Activated naive CD8-positive, alpha-beta T cell treated with anti-CD3 and anti-CD28 coated beads for 36 hours (primary cell): ENCODE data around the gene DUSP12. TPM values are rescaled to one million over a fixed set of nuclear protein-coding genes. Genes with fewer than 3 reads are reported as not detected.
"Not testable (repeated sequence)": the region's sequence is repeated elsewhere in the genome, so short reads cannot be mapped to it uniquely, and the experiment has no call there.

Experiments used
- DNase-seq: peaks from one replicate; pipeline ENCODE4 v3.0.0; 2021
- H3K27ac Mint-ChIP-seq: one replicate; pipeline ENCODE4 v1.8.0; 2022; ENCODE audit warnings: mild to moderate bottlenecking, moderate library complexity, mixed read lengths
- H3K27me3 Mint-ChIP-seq: one replicate; pipeline ENCODE4 v1.8.0; 2022; ENCODE audit warnings: mild to moderate bottlenecking, mixed read lengths
- H3K36me3 Mint-ChIP-seq: one replicate; pipeline ENCODE4 v1.8.0; 2021; ENCODE audit warnings: mild to moderate bottlenecking, mixed read lengths
- H3K4me1 Mint-ChIP-seq: one replicate; pipeline ENCODE4 v1.8.0; 2021; ENCODE audit warnings: mixed read lengths
- H3K4me3 Mint-ChIP-seq: one replicate; pipeline ENCODE4 v1.8.0; 2022; ENCODE audit warnings: mild to moderate bottlenecking, moderate library complexity, mixed read lengths
- H3K9me3 Mint-ChIP-seq: one replicate; pipeline ENCODE4 v1.8.0; 2022; ENCODE audit warnings: mixed read lengths
- total RNA-seq, 2 experiments: library from RNA; stranded (reverse); gene quantifications; one replicate each; pipeline ENCODE4 v1.2.3, GENCODE V29; 2021

Gene DUSP12
- total RNA-seq, 2 experiments from 2014 or later: 39.9 to 40.3 TPM

GRCh38 chr1:161722406-161722805 lies 27.2 kb upstream of the DUSP12 start:
- Mint-ChIP-seq H3K4me3 (no peak overlapping the region), H3K4me1 (peaks cover 32% of the 10 kb centered on the region), H3K36me3 (no peaks in the 10 kb centered on the region), H3K27ac (no peak overlapping the region), H3K27me3 (peaks cover 30% of the 10 kb centered on the region), H3K9me3 (no peaks in the 10 kb centered on the region)
- DNase-seq: no peak

GRCh38 chr1:161723459-161724141 lies 26.0 kb upstream of the DUSP12 start:
- Mint-ChIP-seq H3K27ac (no peak overlapping the region), H3K36me3 (no peaks in the 10 kb centered on the region), H3K4me1 (peaks cover 42% of the 10 kb centered on the region), H3K4me3 (no peak overlapping the region), H3K9me3 (no peaks in the 10 kb centered on the region), H3K27me3 (peaks cover 27% of the 10 kb centered on the region)
- DNase-seq: no peak

- Mint-ChIP-seq H3K4me3 (peak overlapping the region; percentile 93), H3K27me3 (peaks cover 27% of the 10 kb centered on the region), H3K27ac (peak overlapping the region; percentile 82), H3K4me1 (peaks cover 52% of the 10 kb centered on the region)
- DNase-seq, H3K36me3 Mint-ChIP-seq, H3K9me3 Mint-ChIP-seq: not testable (repeated sequence)
These were observed 24.2 kb upstream of the DUSP12 start for GRCh38 chr1:161725258-161725907.

DNA sequence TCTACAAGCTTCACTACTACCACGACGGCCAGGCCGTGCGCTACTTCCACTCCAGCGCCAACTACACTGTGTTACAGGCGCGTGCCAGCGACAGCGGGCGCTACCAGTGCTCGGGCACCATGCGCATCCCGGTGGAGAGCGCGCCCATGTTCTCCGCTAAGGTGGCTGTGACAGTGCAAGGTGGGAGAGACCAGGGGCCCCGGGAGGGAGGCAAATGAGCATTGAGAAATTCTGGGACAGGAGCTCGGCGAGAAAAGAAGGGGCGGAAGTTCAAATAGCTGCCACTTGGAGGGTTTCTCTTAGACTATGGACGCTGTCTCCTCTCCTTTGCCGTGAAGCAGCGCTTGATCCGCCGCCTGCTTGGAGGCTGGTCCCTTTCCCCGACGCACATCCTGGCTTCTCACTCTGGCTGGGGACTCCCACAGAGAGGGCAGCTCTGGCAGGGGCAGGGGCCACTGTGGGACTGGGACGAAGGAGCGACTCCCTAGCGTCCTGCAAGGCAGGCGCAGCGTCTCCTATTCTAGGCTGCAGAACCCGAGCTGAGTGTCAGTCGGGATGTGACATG lies 23.6 kb upstream of the DUSP12 start:
- Mint-ChIP-seq H3K27ac (peak overlapping the region; percentile 82), H3K27me3 (peaks cover 27% of the 10 kb centered on the region)

GRCh38 chr1:161726473-161727255 lies 22.9 kb upstream of the DUSP12 start:
- Mint-ChIP-seq H3K4me3 (peak overlapping the region; percentile 93), H3K4me1 (peaks cover 62% of the 10 kb centered on the region), H3K36me3 (no peaks in the 10 kb centered on the region), H3K9me3 (no peaks in the 10 kb centered on the region), H3K27ac (peak overlapping the region; percentile 82), H3K27me3 (peaks cover 26% of the 10 kb centered on the region)
- DNase-seq: peak; percentile 65

More for the DNA sequence above, 23.6 kb upstream of the DUSP12 start:
- no peaks in the 10 kb centered on the region for H3K36me3 Mint-ChIP-seq
- no peaks in the 10 kb centered on the region for H3K9me3 Mint-ChIP-seq
- DNase-seq: peak; percentile 40
- H3K4me1 Mint-ChIP-seq: peaks cover 58% of the 10 kb centered on the region
- peak overlapping the region; percentile 93 for H3K4me3 Mint-ChIP-seq

- Mint-ChIP-seq H3K27ac (peak overlapping the region; percentile 86), H3K4me3 (peak overlapping the region; percentile 93), H3K9me3 (no peaks in the 10 kb centered on the region), H3K27me3 (peaks cover 22% of the 10 kb centered on the region), H3K4me1 (peaks cover 57% of the 10 kb centered on the region), H3K36me3 (no peaks in the 10 kb centered on the region)
- DNase-seq: peak; percentile 52
These were observed 22.2 kb upstream of the DUSP12 start for GRCh38 chr1:161727256-161727924.

DNA sequence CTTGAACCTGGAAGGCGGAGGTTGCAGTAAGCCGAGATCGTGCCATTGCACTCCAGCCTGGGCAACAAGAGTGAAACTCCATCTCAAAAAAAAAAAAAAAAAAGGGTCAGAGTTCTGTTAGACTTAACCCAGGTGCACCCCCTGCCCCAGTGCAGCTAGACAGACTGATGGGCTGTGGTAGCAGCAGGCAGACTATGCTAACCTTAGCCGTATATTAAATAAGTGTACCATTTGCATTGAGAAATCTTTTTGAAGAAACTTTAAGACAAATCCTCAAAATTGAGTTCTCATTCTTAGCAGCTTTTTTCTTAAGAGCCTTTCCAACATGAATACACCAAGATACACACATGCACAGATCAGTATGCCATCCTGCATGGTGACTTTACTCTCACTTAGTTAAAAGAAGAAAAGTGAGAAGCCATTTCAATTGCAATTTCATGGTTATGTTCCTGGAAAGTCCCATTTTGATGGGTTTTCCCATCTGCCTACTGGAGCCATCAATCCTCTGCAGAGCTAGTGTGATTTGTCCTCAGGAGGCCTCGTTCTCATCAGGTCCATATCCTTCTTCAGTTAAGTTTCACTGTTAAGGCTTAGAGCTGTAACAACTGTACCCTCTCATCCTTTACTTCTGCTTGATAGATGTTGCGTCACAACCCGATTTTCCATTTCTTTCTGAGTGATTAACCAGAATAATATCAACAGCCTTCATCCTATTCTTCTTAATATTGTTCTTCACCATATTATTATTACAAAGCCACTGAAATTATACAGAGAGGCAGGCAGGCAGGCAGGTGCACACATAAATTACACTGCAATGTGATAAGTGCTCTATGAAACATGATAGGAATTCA lies 21.0 kb upstream of the DUSP12 start:
- DNase-seq: no peak
- H3K4me1 Mint-ChIP-seq: peaks cover 56% of the 10 kb centered on the region
- peak overlapping the region; percentile 3 for H3K27ac Mint-ChIP-seq
- peaks cover 15% of the 10 kb centered on the region for H3K27me3 Mint-ChIP-seq
- H3K36me3 Mint-ChIP-seq: no peaks in the 10 kb centered on the region
- H3K9me3 Mint-ChIP-seq: no peaks in the 10 kb centered on the region
- no peak overlapping the region for H3K4me3 Mint-ChIP-seq

DNA sequence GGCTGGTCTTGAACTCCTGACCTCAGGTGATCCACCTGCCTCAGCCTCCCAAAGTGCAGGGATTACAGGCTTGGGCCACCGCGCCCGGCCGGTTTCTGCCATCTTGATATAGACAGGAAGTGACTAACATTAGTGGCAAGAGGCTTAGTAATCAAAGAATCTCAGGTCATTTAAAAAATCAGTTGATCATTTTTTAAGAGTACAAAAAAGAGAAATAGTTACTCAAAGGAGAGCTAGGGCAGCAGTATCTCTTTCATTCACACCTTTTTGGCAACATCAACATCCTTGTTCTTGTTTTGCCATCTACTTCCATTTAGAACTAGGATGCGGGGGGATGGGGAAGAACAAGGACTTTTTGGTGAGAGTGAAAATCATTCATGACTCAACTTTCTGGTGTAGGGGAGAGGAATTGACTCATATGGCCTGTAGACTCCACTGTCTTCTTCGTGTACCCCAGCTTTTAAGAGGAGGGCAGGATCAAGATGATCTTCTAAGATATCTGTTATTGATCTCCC lies 19.5 kb upstream of the DUSP12 start:
- Mint-ChIP-seq H3K27ac (peak overlapping the region; percentile 89), H3K4me1 (peaks cover 51% of the 10 kb centered on the region), H3K27me3 (peaks cover 9% of the 10 kb centered on the region), H3K9me3 (no peaks in the 10 kb centered on the region), H3K4me3 (peak overlapping the region; percentile 24), H3K36me3 (no peaks in the 10 kb centered on the region)
- DNase-seq: peak; percentile 33

DNA sequence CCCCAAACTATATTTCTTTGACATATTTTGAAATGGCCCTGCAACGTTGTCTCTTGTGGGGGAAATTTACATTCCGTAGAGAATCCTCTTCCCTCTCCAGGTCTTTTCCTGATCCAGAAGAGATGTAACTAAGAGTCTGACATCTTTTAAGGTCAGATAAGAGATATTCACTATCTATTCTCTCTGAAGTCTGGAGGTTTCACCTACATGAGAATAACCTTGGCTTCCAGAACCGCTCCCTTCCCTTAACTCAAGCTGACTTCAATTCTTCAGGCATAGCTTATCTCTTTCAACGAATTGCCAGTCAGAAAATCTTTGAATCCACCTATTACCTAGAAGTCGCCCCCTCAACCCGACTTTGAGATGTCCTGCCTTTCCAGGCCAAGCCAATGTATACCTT lies 18.3 kb upstream of the DUSP12 start:
- Mint-ChIP-seq H3K4me1 (peaks cover 49% of the 10 kb centered on the region), H3K36me3 (no peaks in the 10 kb centered on the region), H3K27ac (no peak overlapping the region), H3K4me3 (no peak overlapping the region), H3K9me3 (no peaks in the 10 kb centered on the region), H3K27me3 (peaks cover 5% of the 10 kb centered on the region)
- no peak for DNase-seq

GRCh38 chr1:161731981-161732718 lies 17.4 kb upstream of the DUSP12 start:
- H3K27ac Mint-ChIP-seq: no peak overlapping the region
- H3K4me3 Mint-ChIP-seq: no peak overlapping the region
- DNase-seq: no peak
- no peaks in the 10 kb centered on the region for H3K9me3 Mint-ChIP-seq
- H3K4me1 Mint-ChIP-seq: peaks cover 54% of the 10 kb centered on the region
- H3K27me3 Mint-ChIP-seq: peaks cover 5% of the 10 kb centered on the region
- H3K36me3 Mint-ChIP-seq: no peaks in the 10 kb centered on the region

- peaks cover 5% of the 10 kb centered on the region for H3K27me3 Mint-ChIP-seq
- H3K4me3 Mint-ChIP-seq: no peak overlapping the region
- H3K27ac Mint-ChIP-seq: no peak overlapping the region
- no peaks in the 10 kb centered on the region for H3K9me3 Mint-ChIP-seq
- no peak for DNase-seq
- H3K36me3 Mint-ChIP-seq: no peaks in the 10 kb centered on the region
- peaks cover 44% of the 10 kb centered on the region for H3K4me1 Mint-ChIP-seq
These were observed 16.1 kb upstream of the DUSP12 start for GRCh38 chr1:161733526-161733925.

DNA sequence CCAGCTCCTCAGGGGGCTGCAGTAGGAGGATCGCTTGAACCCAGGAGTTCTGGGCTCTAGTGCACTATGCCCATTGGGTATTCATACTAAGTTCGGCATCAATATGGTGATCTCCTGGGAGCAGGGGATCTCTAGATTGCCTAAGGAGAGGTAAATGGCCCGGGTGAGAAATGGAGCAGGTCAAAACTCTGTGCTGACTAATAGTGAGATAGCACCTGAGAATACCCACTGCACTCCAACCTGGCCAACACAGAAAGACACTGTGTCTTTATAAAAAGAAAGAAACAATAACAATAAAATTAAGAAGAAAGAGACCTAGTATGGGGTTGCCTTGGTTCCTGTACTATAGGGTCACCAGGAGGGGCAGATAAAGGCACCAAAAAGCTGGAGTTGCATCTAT lies 13.7 kb upstream of the DUSP12 start:
- H3K9me3 Mint-ChIP-seq: no peaks in the 10 kb centered on the region
- H3K4me3 Mint-ChIP-seq: no peak overlapping the region
- H3K27ac Mint-ChIP-seq: no peak overlapping the region
- H3K27me3 Mint-ChIP-seq: peaks cover 5% of the 10 kb centered on the region
- H3K36me3 Mint-ChIP-seq: no peaks in the 10 kb centered on the region
- DNase-seq: no peak
- peaks cover 40% of the 10 kb centered on the region for H3K4me1 Mint-ChIP-seq

- no peaks in the 10 kb centered on the region for H3K36me3 Mint-ChIP-seq
- peaks cover 5% of the 10 kb centered on the region for H3K27me3 Mint-ChIP-seq
- no peak overlapping the region for H3K4me3 Mint-ChIP-seq
- H3K9me3 Mint-ChIP-seq: no peaks in the 10 kb centered on the region
- H3K4me1 Mint-ChIP-seq: peaks cover 38% of the 10 kb centered on the region
- no peak overlapping the region for H3K27ac Mint-ChIP-seq
- DNase-seq: peak; percentile 29
These were observed 13.1 kb upstream of the DUSP12 start for GRCh38 chr1:161736335-161736969.
